GM10847 (cell line): Measurements from ENCODE around the gene ERCC6L.

Experiments used
- POLR2A ChIP-seq: IDR thresholded peaks from 2 replicates; pipeline ENCODE4 v1.6.1; 2011; ENCODE audit not compliant: insufficient read length; ENCODE audit errors: extremely low read depth

Gene ERCC6L

DNA sequence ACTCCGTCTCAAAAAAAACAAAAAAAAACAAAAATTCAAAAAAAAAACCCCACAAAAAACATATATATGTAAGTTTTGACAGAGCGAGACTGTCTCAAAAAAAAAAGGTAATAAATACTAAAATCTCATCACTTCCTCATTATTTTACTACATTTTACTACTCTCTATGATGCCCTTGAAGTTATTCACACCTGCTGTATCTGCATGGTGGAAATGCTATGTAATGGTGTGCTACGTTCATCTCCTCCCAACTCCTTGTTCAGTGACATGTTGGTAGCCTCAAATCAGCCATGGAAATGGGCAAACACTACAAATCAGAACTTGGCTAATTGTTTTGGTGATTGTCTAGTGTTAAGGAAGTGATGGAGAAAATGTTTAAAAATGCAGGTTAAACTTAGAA, 26.4 kb upstream of the ERCC6L start:
- no peak for TF ChIP-seq POLR2A

DNA sequence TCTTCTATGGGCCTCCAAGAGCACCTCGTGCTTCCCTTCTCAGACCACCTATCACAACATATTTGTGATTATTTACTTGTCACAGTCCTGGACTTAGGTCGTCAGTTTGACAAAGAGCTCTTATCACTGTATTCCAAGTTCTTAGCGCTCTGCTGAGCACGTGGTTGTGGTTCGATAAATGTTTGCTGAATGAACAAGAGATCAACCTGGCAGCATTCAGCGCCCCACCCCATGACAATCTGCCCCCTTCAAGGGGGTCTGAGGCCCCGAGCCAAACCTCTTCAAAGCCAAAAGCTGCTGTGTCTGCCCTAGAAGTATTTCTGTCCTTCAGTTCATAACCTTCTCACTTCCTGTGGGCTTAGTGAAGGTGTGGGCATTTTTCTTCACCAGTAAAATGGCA, 23.2 kb upstream of the ERCC6L start:
- TF ChIP-seq POLR2A, result no peak

DNA sequence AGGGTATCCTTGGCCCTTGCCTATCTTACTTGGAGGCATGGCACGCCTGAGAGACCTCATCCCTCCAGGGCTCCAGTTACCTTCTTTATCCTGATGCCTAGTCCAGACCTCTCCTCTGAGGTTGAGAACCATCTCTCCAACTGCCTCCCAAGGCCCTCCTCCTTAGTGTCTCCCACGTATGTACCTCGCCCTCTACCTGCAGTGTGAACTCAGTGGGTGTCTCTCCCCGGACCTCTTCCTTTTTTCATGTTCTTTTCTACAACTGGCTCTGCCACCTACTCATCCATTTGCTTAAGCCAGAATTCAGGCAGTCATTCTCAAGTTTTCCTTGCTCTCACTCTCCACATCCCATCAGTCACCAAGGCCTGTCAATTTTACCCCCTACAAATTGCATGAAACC, 21.6 kb upstream of the ERCC6L start:
- no peak for TF ChIP-seq POLR2A

DNA sequence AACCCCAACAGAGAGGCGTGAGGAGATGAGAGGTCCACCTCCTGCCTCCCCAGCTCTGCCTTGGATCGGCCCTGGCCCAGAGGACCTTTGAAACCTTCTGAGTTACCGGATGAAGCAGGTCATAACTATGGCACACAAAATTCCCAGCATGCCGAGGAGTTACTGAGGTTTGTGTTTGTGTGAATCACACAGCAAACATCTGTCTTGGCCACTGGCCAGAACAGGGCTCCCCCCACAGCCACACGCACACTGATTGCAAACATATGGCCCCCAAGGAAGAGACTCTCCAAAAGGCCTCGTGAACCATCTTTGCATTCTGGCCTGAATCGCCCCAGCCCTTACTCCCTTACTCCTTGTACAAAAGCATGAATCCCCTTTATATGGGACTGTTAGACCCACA, 19.3 kb upstream of the ERCC6L start:
- TF ChIP-seq POLR2A, result no peak

DNA sequence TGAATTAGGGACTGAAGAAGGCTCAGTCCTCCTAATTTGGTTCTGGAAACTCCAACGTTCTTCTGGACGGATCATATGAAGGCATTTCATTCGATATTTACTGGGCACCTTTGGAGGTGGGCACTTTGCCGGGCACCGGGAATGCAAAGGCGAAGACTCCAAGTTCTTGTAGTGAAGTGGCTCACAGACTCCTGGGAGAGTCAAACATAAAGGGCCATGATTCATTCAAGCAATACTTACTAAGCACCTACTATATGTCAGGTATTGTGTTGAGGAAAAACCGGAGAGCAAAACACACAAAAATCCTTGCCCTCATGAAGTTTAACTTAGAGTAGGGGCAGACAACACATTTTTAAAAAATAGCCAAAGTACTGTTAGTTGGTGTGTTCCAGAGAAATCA, 17.0 kb upstream of the ERCC6L start:
- TF ChIP-seq POLR2A, result no peak

DNA sequence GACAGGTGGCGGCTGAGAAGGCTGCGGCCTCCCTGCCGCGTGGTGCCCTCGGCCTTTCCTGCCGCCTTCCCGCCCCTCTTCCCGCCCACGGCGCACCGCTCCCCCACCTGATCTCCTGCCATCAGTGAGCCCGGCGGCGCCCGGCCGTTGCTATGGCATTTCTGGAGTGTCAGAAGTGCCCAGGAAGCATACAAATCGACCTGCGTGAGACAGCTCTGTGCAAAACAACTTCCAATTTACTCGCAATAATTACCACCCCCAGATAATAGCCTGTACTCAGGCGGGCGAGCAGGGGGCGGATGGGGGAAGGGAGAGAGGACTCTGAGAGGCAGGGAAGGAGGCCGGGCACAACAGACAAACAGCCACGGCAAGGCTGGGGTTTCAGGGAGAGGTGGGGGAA, 16.6 kb upstream of the ERCC6L start:
- no peak for TF ChIP-seq POLR2A

DNA sequence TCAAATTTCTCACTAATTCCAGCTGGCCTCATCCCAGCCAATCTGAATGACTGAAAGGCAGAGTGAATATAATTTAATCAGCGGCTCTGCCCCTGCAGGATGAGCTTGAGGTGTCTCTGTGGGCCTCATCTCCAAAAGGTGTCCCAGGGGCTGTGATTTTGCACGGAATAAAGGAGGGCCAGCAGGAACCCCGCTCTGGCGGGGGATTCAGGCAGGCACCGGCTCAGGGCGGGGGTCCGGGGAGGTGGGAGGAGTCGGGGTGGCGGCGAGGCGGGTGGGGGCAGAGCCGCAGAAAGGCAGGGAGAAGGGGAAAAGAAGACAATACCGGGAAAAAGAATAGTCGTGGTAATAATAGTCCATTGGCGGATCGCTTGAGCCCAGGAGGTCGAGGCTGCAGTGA, 16.0 kb upstream of the ERCC6L start:
- TF ChIP-seq POLR2A, result no peak

DNA sequence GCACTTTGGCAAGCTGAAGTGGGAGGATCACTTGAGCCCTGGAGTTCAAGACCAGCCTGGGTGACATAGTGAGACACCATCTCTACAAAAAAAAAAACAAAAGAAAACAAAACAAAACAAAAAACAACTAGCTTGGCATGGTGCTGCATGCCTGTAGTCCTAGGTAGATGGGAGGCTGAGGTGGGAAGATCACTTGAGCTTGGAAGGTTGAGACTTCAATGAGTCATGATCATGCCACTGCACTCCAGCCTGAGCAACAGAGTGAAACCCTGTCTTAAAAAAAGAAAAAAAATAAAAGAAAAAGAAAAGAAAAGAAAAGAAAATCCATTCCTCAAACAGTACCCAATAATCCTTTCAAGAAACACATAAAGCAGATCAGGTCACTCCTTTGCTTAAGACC, 14.9 kb upstream of the ERCC6L start:
- no peak for TF ChIP-seq POLR2A

DNA sequence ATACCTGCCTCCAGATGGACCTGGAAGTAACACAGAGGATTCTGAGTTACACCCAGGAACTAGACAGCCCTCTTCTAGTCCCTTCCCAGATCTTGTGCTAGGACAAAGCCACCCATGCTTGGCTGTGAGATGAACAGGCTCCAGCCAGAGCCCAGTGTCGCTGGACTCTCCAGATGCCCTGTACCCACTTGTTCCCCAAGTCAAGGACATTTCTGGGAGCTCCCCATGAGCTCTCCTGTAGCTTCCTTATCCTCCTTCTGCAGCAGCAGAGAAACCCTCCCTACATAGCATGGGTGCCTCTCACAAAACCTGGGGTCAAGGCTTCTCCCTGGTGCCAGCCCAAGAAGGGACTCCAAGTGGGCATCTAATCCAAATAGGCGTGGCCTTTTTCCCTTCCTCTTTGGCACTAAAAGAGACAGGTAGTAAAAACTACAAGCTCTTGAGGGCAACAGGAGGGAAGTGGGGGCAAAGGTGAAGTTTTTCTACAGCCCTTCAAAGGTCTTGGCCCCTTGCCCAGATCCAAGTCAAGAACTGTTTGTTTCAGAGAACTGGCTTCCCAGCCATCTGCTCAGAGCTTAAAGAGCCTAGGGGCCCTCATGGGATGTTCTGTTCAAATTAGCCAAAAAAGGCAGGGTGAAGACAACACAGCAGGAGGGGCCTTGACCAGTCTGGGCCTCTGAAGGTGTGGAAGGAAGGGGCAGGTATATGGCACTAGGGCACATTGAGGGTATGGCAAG, 8.5 kb upstream of the ERCC6L start:
- no peak for TF ChIP-seq POLR2A

DNA sequence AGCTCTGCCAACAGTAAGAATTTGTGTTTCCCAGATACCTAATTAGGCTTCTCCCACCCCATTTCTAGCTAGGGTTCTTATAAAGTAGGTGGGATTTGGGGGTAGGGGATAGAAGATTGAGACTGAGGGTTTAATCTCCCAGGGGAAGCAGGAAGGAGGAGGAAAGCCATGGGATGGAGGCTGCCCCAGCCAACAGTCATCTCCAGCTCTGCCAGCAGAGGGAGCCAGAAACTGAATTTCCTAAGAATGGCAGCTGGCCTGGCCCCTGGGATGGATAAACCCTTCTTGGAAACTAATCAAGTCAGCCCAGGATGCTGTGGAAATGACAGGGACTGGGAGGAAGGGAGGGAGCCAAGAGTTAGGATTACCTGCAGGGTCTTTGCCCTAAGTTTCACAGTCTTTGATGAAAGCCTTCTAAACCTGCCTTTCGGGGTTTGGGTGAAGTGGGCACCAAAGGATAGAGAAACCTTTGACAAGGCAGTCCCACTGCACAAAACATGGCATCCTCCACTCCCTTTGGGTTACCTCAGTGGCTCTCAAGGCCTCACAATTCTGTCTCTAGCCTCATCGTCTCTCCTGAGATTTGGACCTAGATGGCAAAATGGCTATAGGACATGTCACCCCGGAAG, 6.7 kb upstream of the ERCC6L start:
- no peak for TF ChIP-seq POLR2A

DNA sequence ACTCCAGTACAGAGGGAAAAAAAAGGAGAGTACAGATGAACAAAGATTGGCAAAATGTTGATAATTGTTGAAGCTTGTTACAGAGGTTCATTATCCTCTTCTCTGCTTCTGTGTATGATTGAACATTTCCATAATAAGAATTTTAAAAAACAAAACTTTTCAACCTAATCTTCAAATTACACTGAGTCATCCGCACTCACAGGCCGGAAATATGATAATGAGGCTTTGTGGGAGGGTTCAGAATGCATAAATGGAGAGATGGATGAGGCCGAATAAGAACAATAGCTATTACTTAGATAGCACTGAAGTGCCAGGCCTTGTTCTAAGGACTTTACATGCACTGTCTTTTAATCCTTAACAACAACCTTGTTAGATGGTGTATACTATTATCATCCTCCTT, 4.6 kb upstream of the ERCC6L start:
- TF ChIP-seq POLR2A, result no peak

DNA sequence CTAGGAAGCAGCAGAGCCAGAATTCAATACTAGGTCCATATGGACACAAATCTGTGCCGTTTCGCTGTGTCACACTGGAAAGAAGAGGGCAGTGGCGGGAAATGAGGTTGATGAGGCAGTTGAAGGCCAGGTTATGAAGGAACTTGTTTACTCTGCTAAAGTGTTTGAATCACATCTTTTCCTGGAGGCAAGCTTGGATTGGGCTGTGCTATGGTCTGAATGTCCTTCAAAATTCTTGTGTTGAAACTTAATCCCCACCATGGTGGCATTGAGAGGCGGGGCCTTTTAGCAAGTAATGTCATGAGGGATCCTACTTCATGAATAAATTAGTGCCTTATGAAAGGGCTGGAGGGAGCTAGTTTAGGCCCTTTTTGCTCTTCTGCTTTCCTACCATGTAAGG, 2.1 kb upstream of the ERCC6L start:
- TF ChIP-seq POLR2A, result no peak

DNA sequence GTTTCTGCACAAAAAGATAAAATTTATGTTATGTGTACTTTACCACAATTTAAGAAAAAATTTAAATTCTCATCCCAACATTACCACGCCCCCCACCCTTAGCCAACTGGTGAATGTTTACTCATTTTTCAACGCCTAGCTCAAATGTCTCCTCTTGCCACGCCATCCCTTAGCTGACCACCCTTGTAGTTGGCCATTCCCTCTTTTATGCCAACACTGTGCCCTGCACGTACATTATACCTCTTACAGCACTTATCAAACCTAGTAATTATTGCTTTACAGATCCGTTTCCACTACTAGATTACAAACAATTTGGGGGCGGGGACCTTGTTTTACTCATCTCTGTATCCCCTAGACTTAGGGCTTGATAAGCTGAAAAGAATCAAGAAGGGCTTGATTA, 644 bp downstream of the ERCC6L start:
- no peak for TF ChIP-seq POLR2A

DNA sequence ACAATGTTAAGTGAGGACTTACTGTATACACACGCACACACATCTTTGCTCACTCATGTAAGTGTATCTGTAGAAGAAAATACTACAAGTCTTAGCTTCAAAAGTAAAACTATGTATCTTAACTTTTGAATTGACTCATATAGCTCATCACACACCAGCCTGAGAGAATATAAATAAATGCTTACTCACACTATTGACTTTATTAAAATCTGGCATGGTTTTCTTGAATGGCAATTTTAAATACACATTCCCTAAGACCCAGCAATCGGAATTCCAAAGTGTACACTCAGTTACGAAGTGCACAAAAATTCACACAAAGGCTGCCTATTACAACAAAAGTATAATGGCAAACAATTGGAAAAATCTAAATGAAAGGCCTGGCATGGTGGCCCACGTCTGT, 2.0 kb downstream of the ERCC6L start:
- TF ChIP-seq POLR2A, result no peak

DNA sequence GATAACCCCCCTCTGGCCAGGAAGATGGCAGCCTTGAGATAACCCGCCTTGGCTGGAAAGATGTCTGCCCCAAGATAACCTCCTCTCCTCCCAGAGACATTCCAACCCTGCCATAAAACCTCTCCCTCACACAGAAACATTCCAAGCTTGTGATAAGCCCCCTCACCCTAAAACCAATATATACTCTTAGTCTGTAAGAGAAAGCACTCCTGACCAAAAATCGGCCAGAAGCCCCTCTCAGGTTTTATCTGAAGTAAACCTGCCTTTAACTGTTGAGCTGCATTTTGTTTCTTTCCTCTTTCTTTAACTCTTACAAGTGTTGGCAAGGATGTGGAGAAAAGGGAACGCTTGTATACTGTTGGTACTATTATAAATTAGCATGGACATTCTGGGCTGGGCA, 8.5 kb downstream of the ERCC6L start:
- TF ChIP-seq POLR2A, result no peak

DNA sequence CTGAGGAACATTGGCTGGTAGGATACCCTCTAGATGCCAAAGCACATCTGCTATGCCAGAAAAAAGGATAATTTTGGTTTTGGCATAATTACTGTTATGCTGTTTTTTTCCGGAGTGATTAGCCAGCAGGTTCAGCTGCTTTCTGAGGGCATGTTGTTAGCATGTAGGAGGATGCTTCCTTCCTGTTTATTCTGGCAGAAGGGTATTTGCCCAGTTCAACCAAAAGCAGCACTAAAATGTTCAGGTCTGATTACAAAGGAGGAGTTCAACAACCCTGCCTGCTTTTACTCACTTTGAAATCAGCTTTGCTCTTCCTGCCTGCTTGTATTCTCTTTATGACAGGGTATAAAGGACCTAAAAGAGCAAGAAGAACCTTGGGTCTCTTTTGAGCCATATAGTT, 21.9 kb downstream of the ERCC6L start:
- TF ChIP-seq POLR2A, result no peak

DNA sequence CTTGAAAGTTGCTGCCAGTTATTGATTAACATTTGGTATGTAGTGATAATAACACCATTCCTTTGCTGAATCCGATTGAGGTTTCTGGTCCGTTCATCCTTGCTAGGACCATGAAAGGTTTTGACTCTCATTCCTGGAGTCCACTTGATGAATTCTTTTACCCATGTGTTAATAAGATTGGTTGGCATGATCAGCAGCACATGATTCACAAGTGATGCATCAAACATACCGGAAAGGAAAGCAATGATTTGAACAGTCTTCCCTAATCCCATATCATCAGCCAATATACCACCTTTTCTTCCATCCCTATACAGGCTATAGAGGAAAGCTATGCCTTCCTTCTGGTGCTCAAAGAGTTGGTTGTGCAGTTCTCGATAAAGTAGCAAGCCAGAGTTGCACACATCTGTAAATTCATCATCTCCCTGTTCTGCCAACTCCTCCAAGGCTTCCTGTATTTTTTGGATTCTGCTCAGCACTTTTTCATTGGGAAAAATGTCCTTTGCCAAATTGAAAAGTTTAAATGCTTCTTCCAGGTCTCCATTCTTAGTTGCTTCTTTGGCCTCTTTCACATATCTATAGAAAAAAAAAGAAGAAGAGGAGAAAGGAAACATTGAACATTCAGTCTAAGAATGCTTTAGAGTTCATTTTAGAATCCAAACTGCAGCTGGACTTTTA, 30.6 kb downstream of the ERCC6L start:
- no peak for TF ChIP-seq POLR2A

DNA sequence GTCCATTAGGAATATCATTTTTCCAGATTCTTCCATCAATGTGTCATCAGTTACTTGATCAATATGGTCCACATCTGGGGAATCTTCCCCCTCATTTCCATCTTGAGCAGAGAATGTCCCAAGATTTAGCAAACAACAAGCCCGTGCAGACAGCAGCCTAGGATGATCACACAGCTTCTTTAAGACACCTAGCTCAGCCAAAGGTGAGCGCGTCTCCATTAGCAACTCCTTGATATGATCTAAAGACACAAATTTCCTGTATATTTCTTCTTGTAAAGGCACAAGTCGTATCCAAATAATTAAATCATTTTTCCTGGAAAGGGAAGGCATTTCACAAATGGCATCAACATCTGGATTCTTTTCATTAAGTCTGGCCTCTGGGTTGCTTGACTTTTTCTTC, 31.5 kb downstream of the ERCC6L start:
- no peak for TF ChIP-seq POLR2A
